ENCODE results near the gene STK10.

DNA sequence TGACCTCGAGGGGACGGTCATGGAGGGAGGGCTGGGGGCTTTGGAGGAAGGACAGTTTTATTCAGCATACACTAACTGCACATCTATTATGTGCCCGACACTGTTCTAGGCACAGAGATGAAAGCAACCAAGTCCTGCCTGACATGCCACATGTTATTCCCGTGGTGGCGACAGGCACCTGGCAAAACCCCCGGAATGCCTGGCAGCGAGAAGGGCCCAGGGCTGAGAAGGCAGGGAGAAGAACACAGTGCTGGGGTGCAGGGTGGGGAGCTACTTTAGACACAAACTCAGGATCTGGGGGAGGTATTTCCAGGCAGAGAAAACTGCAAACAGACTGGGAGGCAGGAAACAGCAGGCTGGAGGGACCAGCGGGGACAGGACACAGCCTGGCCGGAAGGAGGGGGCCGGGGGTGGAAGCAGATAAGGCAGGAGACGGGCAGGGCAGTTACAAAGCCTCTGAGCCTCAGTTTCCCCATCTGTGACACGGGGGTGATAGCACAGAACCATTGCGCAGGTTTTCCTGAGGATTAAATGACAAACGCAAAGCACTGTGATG lies 77.7 kb downstream of the STK10 start:
- TF ChIP-seq GATA3 (IDR thresholded peaks at IDR 0.05; ENCODE audit: low read depth, low read length) (no peak), GATA2 (IDR thresholded peaks at IDR 0.05; ENCODE audit: low read depth, low read length) (no peak)

Data from SH-SY5Y (cell line).